Loucy (cell line): ENCODE measurements around the gene POLR3K.

Experiments
- EZH2phosphoT487 ChIP-seq: fragments of 200-600 bp; IDR thresholded peaks from 2 replicates; pipeline ENCODE4 v1.6.1; 2018; ENCODE audit warnings: antibody characterized with exemption, mild to moderate bottlenecking, moderate library complexity, borderline replicate concordance
- TF ChIP-seq, protein P1 (sequence below): fragments of 200-600 bp; sonication (generic); conservative IDR thresholded peaks from 2 replicates; pipeline ENCODE4 v1.5.1; 2014; ENCODE audit warnings: mild to moderate bottlenecking, antibody characterized with exemption, low read length

DNA sequence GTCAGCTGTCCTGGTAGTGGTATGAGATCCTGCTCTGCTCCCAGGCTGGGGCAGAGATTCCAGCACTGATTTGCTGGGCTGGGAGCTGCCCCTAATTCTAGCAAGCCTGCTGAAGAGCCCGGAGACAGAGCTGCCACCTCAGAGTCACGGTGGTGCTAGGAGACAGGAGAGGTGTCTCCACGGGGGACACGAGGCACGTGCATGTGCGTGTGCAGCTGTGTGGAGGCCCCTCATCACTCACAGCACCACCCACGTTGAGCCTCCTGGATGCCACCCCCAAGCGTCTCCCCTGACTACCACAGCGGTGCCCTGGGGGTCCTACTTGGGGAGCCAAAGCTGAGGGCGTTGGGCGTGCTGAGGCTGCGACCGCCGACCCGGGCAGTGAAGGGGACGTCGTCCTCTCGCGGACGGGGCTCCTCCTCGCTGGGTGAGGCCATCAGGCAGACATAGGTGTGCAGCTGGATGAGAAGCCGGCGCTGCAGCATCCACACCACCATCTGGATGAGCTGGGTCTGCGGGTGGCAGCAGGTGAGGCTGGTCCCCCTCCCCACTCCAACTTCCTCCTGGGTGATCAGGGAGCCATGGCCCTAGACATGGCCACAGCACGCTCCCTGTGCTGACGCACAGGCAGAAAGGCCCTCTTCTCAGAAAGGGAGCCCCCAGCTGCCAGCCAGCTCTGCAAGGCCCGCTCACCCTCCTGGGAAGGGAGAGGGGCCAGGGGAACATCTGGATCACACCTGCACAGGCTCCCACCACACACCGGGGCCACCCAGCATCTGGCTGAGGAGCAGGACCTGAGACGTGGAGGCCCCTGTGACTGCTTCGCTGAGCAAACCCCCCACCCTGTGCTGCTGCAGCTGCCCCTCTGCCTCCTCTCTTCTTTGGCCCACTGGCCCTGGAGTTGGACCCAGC, 36.2 kb upstream of the POLR3K start:
- TF ChIP-seq, protein P1, sequence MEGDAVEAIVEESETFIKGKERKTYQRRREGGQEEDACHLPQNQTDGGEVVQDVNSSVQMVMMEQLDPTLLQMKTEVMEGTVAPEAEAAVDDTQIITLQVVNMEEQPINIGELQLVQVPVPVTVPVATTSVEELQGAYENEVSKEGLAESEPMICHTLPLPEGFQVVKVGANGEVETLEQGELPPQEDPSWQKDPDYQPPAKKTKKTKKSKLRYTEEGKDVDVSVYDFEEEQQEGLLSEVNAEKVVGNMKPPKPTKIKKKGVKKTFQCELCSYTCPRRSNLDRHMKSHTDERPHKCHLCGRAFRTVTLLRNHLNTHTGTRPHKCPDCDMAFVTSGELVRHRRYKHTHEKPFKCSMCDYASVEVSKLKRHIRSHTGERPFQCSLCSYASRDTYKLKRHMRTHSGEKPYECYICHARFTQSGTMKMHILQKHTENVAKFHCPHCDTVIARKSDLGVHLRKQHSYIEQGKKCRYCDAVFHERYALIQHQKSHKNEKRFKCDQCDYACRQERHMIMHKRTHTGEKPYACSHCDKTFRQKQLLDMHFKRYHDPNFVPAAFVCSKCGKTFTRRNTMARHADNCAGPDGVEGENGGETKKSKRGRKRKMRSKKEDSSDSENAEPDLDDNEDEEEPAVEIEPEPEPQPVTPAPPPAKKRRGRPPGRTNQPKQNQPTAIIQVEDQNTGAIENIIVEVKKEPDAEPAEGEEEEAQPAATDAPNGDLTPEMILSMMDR, result no peak
- no peak for TF ChIP-seq EZH2phosphoT487
